H1 (cell line): Measurements from ENCODE around the gene CMBL. TPM values are rescaled to one million over a fixed set of nuclear protein-coding genes. Genes with fewer than 3 reads are reported as not detected.

Source experiments
- CTCF ChIA-PET: fragments of 300-600 bp; sonication (Branson Sonifier 250); formaldehyde crosslinking; loops from one replicate; lab custom pipeline; 2021; ENCODE audit not compliant: partially characterized antibody; lab: Charles Lee
- POLR2A ChIA-PET: fragments of 300-600 bp; sonication (Branson Sonifier 250); formaldehyde crosslinking; loops from one replicate; lab custom pipeline; 2021; ENCODE audit warnings: inconsistent platforms; ENCODE audit not compliant: partially characterized antibody; lab: Charles Lee
- DNase-seq, 2 experiments: peaks; one replicate each; pipeline versions ENCODE4 v3.0.0 to v3.0.0-alpha.2; 2010 to 2022; ENCODE audit warnings: low spot score in 2 of 2, low read depth in 1 of 2, mixed read lengths in 1 of 2
- FAIRE-seq: peaks from 2 replicates; lab custom pipeline; 2011; peaks lifted over from hg19 to GRCh38; lab: Jason Lieb, UNC
- H2AFZ ChIP-seq: 2 replicates; pipeline ENCODE4 v1.8.1; 2012; ENCODE audit warnings: low read length, inconsistent platforms
- H2AK5ac ChIP-seq: 2 replicates; pipeline ENCODE4 v1.6.1; 2013; ENCODE audit warnings: low read depth, low read length
- H2BK120ac ChIP-seq: replicated peaks from 2 replicates; pipeline ENCODE3; 2013; ENCODE audit warnings: low read depth, low read length, inconsistent platforms
- H2BK12ac ChIP-seq: 2 replicates; pipeline ENCODE4 v1.6.1; 2013; ENCODE audit warnings: low read depth, low read length
- H2BK15ac ChIP-seq: 2 replicates; pipeline ENCODE4 v1.6.1; 2013; ENCODE audit warnings: low read length
- H2BK20ac ChIP-seq: 2 replicates; pipeline ENCODE4 v1.6.1; 2013; ENCODE audit warnings: low read length
- H2BK5ac ChIP-seq: 2 replicates; pipeline ENCODE4 v1.6.1; 2013; ENCODE audit warnings: low read depth, low read length
- H3K14ac ChIP-seq: 2 replicates; pipeline ENCODE4 v1.6.1; 2013; ENCODE audit warnings: inconsistent platforms; ENCODE audit not compliant: insufficient read length
- H3K18ac ChIP-seq: 2 replicates; pipeline ENCODE4 v1.6.1; 2013; ENCODE audit warnings: low read length; ENCODE audit errors: extremely low read depth
- H3K23ac ChIP-seq: 2 replicates; pipeline ENCODE4 v1.6.1; 2013; ENCODE audit warnings: inconsistent platforms; ENCODE audit not compliant: insufficient read length
- H3K23me2 ChIP-seq: 2 replicates; pipeline ENCODE4 v1.6.1; 2013; ENCODE audit warnings: low read depth, low read length
- H3K27ac ChIP-seq: 2 replicates; pipeline ENCODE4 v1.6.1; 2011; ENCODE audit warnings: low read depth, low read length, inconsistent platforms
- H3K27me3 ChIP-seq, 4 experiments: replicated peaks in 1 of 4; 1 replicate in 1 of 4; 2 replicates in 3 of 4; pipeline versions ENCODE4 v1.6.1 to v1.8.1; 2011 to 2013; ENCODE audit warnings: low read length in 3 of 4, mild to moderate bottlenecking in 3 of 4, inconsistent platforms in 2 of 4, mixed read lengths in 2 of 4, moderate library complexity in 1 of 4; ENCODE audit not compliant: control insufficient read depth in 3 of 4, insufficient read depth in 3 of 4; ENCODE audit errors: extremely low read depth in 1 of 4
- H3K36me3 ChIP-seq, 4 experiments: 2 replicates each; pipeline versions ENCODE4 v1.6.1 to v1.8.1; 2011 to 2013; ENCODE audit warnings: mild to moderate bottlenecking in 4 of 4, low read length in 3 of 4, moderate library complexity in 2 of 4, control low read depth in 1 of 4, inconsistent platforms in 1 of 4; ENCODE audit not compliant: insufficient read depth in 4 of 4, control insufficient read depth in 2 of 4
- H3K4ac ChIP-seq: replicated peaks from 2 replicates; pipeline ENCODE3; 2013; ENCODE audit warnings: low read length, low read depth, mixed read lengths, inconsistent platforms; ENCODE audit not compliant: insufficient read length
- H3K4me1 ChIP-seq, 4 experiments: replicated peaks in 1 of 4; 1 replicate in 1 of 4; 2 replicates in 3 of 4; pipeline versions ENCODE4 v1.6.1 to v1.8.1; 2011 to 2013; ENCODE audit warnings: low read length in 3 of 4, inconsistent platforms in 2 of 4, mixed read lengths in 1 of 4; ENCODE audit not compliant: insufficient read depth in 4 of 4, control insufficient read depth in 3 of 4
- H3K4me2 ChIP-seq, 2 experiments: 2 replicates each; pipeline versions ENCODE4 v1.6.1 to v1.8.1; 2011 to 2013; ENCODE audit warnings: low read depth in 2 of 2, low read length in 2 of 2, control low read depth in 1 of 2, inconsistent platforms in 1 of 2, mild to moderate bottlenecking in 1 of 2; ENCODE audit not compliant: insufficient read depth in 1 of 2
- H3K4me3 ChIP-seq, 4 experiments: fragments of 200-600, 300-600 bp in 1 of 4; sonication (generic), shearing (Covaris generic), sonication (Bioruptor Twin) in 1 of 4; 2 replicates each; pipeline versions ENCODE4 v1.5.1 to v1.8.1; 2011 to 2016; ENCODE audit warnings: low read length in 4 of 4, low read depth in 3 of 4, control low read depth in 2 of 4, inconsistent platforms in 2 of 4, mild to moderate bottlenecking in 2 of 4, mixed read lengths in 1 of 4, moderate library complexity in 1 of 4; ENCODE audit not compliant: insufficient read depth in 2 of 4; ENCODE audit errors: extremely low read depth in 1 of 4
- H3K56ac ChIP-seq: replicated peaks from 2 replicates; pipeline ENCODE3; 2013; ENCODE audit warnings: low read depth, mild to moderate bottlenecking, mixed read lengths, low read length, inconsistent platforms; ENCODE audit not compliant: insufficient read length
- H3K79me1 ChIP-seq: 2 replicates; pipeline ENCODE4 v1.6.1; 2013; ENCODE audit warnings: low read depth, low read length, control low read depth
- H3K79me2 ChIP-seq, 2 experiments: 2 replicates each; pipeline versions ENCODE4 v1.6.1 to v1.8.1; 2012 to 2013; ENCODE audit warnings: low read length in 2 of 2, mild to moderate bottlenecking in 2 of 2, inconsistent platforms in 1 of 2; ENCODE audit not compliant: insufficient read depth in 2 of 2, control insufficient read depth in 1 of 2
- H3K9ac ChIP-seq, 4 experiments: replicated peaks in 1 of 4; 1 replicate in 1 of 4; 2 replicates in 3 of 4; pipeline versions ENCODE4 v1.6.1 to v1.8.1; 2011 to 2013; ENCODE audit warnings: low read depth in 3 of 4, low read length in 3 of 4, control low read depth in 2 of 4, mild to moderate bottlenecking in 2 of 4, moderate library complexity in 2 of 4, inconsistent platforms in 1 of 4; ENCODE audit errors: extremely low read depth in 1 of 4
- H3K9me3 ChIP-seq, 2 experiments: 2 replicates each; pipeline versions ENCODE4 v1.6.1 to v1.8.1; 2012 to 2013; ENCODE audit warnings: mild to moderate bottlenecking in 2 of 2, moderate library complexity in 2 of 2, control low read depth in 1 of 2, inconsistent platforms in 1 of 2, low read depth in 1 of 2, low read length in 1 of 2, mixed read lengths in 1 of 2; ENCODE audit not compliant: insufficient read depth in 2 of 2
- H4K20me1 ChIP-seq, 2 experiments: replicated peaks in 1 of 2; 2 replicates each; pipeline versions ENCODE3 to v1.8.1; 2011 to 2013; ENCODE audit warnings: inconsistent platforms in 2 of 2, low read length in 2 of 2, mild to moderate bottlenecking in 1 of 2; ENCODE audit not compliant: insufficient read depth in 2 of 2, control insufficient read depth in 1 of 2
- H4K5ac ChIP-seq: 2 replicates; pipeline ENCODE4 v1.6.1; 2013; ENCODE audit warnings: low read length, low read depth, mixed read lengths, inconsistent platforms; ENCODE audit not compliant: insufficient read length
- H4K8ac ChIP-seq: 2 replicates; pipeline ENCODE4 v1.8.0; 2013; ENCODE audit warnings: mild to moderate bottlenecking, moderate library complexity, low read length, inconsistent platforms; ENCODE audit not compliant: insufficient read depth; ENCODE audit errors: extremely low read depth
- H4K91ac ChIP-seq: replicated peaks from 2 replicates; pipeline ENCODE3; 2013; ENCODE audit warnings: low read length, mixed read lengths, inconsistent platforms; ENCODE audit not compliant: insufficient read length
- ATF3 ChIP-seq: IDR thresholded peaks from 2 replicates; pipeline ENCODE4 v1.6.1; 2011; ENCODE audit warnings: low read depth, mild to moderate bottlenecking, low read length; ENCODE audit not compliant: insufficient read depth
- CHD2 ChIP-seq: IDR thresholded peaks from 2 replicates; pipeline ENCODE4 v1.6.1; 2012; ENCODE audit warnings: low read length, improper control_type of control experiment
- CREB1 ChIP-seq: IDR thresholded peaks from 2 replicates; pipeline ENCODE4 v1.6.1; 2012; ENCODE audit warnings: inconsistent platforms
- CTBP2 ChIP-seq: IDR thresholded peaks from 2 replicates; pipeline ENCODE4 v1.7.0; 2011; ENCODE audit warnings: borderline replicate concordance, mild to moderate bottlenecking, moderate library complexity, mixed read lengths, low read length; ENCODE audit not compliant: insufficient read depth, insufficient read length
- HDAC2 ChIP-seq, 2 experiments: fragments of 300-600 bp in 1 of 2; sonication (generic) in 1 of 2; IDR thresholded peaks; 2 replicates each; pipeline ENCODE4 v1.6.1; 2011 to 2012; ENCODE audit warnings: low read depth in 2 of 2, low read length in 2 of 2, mild to moderate bottlenecking in 2 of 2, moderate library complexity in 2 of 2, borderline replicate concordance in 1 of 2, inconsistent platforms in 1 of 2
- HDAC6 ChIP-seq: IDR thresholded peaks from one replicate; pipeline ENCODE4 v1.7.1; 2012; ENCODE audit warnings: low read depth, mild to moderate bottlenecking, inconsistent platforms, low read length, moderate library complexity
- JUND ChIP-seq: IDR thresholded peaks from 2 replicates; pipeline ENCODE4 v1.6.1; 2011; ENCODE audit warnings: mild to moderate bottlenecking, improper control_type of control experiment, low read length
- KDM5A ChIP-seq: fragments of 200-600 bp; IDR thresholded peaks from 2 replicates; pipeline ENCODE4 v1.7.1; 2012; ENCODE audit warnings: mild to moderate bottlenecking, low read length, inconsistent platforms, mixed read lengths
- RNF2 ChIP-seq: fragments of 200-900, 300-1000 bp; sonication (generic); IDR thresholded peaks from 2 replicates; pipeline ENCODE4 v1.7.1; 2016; ENCODE audit warnings: borderline replicate concordance, low read depth, mild to moderate bottlenecking, antibody characterized with exemption, low read length; ENCODE audit not compliant: poor library complexity, severe bottlenecking; ENCODE audit errors: missing control alignments
- SIRT6 ChIP-seq: IDR thresholded peaks from one replicate; pipeline ENCODE4 v1.7.1; 2012; ENCODE audit warnings: low read length, inconsistent platforms
- SP4 ChIP-seq: IDR thresholded peaks from 2 replicates; pipeline ENCODE4 v1.6.1; 2012; ENCODE audit warnings: low read length, inconsistent platforms
- TAF1 ChIP-seq: IDR thresholded peaks from 2 replicates; pipeline ENCODE4 v1.6.1; 2011; ENCODE audit warnings: mild to moderate bottlenecking, low read depth, low read length
- WGBS, 2 experiments: shearing (Covaris generic) in 1 of 2; methylation state at CpG; one replicate each; pipeline versions ENCODE4 v1.1.6 to v1.1.7; 2013 to 2015; ENCODE audit warnings: low lambda C conversion rate in 2 of 2, mixed read lengths in 2 of 2, inconsistent platforms in 1 of 2, low coverage in 1 of 2, missing lambda C conversion rate in 1 of 2; ENCODE audit not compliant: insufficient replicate concordance in 2 of 2, insufficient coverage in 1 of 2, insufficient read length in 1 of 2; ENCODE audit errors: extremely low coverage in 1 of 2, missing lambda C conversion rate in 1 of 2; 5-methylcytosine and 5-hydroxymethylcytosine counted together
- polyA plus RNA-seq, 7 experiments: library from polyadenylated mRNA; depleted of rRNA in 3 of 7; stranded (reverse) in 5 of 7; unstranded in 2 of 7; fragments of >200 nt in 5 of 7; fragments of 200-250 nt in 2 of 7; gene quantifications; 1 replicate in 5 of 7; 2 replicates in 1 of 7; 4 replicates in 1 of 7; pipeline versions ENCODE4 v1.2.1 to v1.2.3, GENCODE V29; 2011 to 2013; ENCODE audit warnings: missing spikeins in 2 of 7, mixed read lengths in 2 of 7
- total RNA-seq: library from RNA; stranded (reverse); fragmentation: NEBNext Ultra II Directional; extraction: Animal tissue kit (Norgen Biotek cat#: 25700); gene quantifications from 2 replicates; pipeline ENCODE4 v1.2.1, GENCODE V29; 2021

The CMBL gene
- total and polyA plus RNA-seq, 2 of the 8 experiments (the other 6 are each of a cell fraction or from before 2014, with no cell fraction given), result 27.9 to 32.1 TPM

GRCh38 chr5:10253390-10253789, 54.3 kb downstream of the CMBL start:
- ChIA-PET CTCF (interaction anchor here (0.7 kb wide), 1 partner anchor 404 kb away, joined by 3 read pairs; no protein-coding TSS in a partner anchor), POLR2A (interaction anchor here (0.6 to 6.8 kb wide), 8 partner anchors 10 to 233 kb away, joined by 3 to 128 read pairs (median 3); no protein-coding TSS in a partner anchor)

More at GRCh38 chr5:10253390-10253789, 54.3 kb downstream of the CMBL start:
- Histone ChIP-seq H4K8ac (no peak overlapping the region), H3K27me3 (no peaks in the 10 kb centered on the region), H3K27ac (no peak overlapping the region), H3K4me3 (no peak overlapping the region), H3K56ac (no peak overlapping the region), H3K9me3 (no peaks in the 10 kb centered on the region), H2BK20ac (no peak overlapping the region), H4K20me1 (peaks cover 11 to 23% of the 10 kb centered on the region in 2 experiments), H3K23me2 (peaks cover 13% of the 10 kb centered on the region), H3K4me1 (peaks cover 3 to 7% (median 5%) of the 10 kb centered on the region in 4 experiments; a peak in 4 of 7 replicates), H3K79me1 (peaks cover 3% of the 10 kb centered on the region; the same call in 1 of the 2 replicates), H3K4me2 (peak overlapping the region in 1 of 2 experiments; percentile 23; a peak in 3 of 4 replicates), H2BK12ac (no peak overlapping the region), H2BK5ac (no peak overlapping the region), H3K36me3 (peaks cover 34 to 63% (median 52%) of the 10 kb centered on the region in 4 experiments), H2BK120ac (no peak overlapping the region), H3K79me2 (peaks cover 39 to 84% of the 10 kb centered on the region in 2 experiments), H2AFZ (no peak overlapping the region), H3K14ac (no peak overlapping the region), H3K23ac (no peak overlapping the region), H2BK15ac (no peak overlapping the region), H2AK5ac (no peak overlapping the region), H3K18ac (no peak overlapping the region), H4K5ac (no peak overlapping the region), H3K9ac (no peak overlapping the region), H4K91ac (no peak overlapping the region), H3K4ac (no peak overlapping the region)
- WGBS, 2 experiments, result 93% methylated on average over 3 of the region's 3 CpGs; no CpG with 5 or more reads in 1 of the 2 experiments
- DNase-seq, result no peak
- no peak for TF ChIP-seq KDM5A
- TF ChIP-seq CREB1, result no peak
- TF ChIP-seq SP4, result no peak
- TF ChIP-seq HDAC6, result no peak
- no peak for TF ChIP-seq ATF3
- TF ChIP-seq CHD2, result no peak
- TF ChIP-seq SIRT6, result no peak
- TF ChIP-seq RNF2, result no peak
- no peak for TF ChIP-seq JUND
- no peak for TF ChIP-seq HDAC2 (IDR thresholded peaks at IDR 0.05; ENCODE audit: borderline replicate concordance in 1 of 2, low read depth in 2 of 2, low read length in 2 of 2)
- TF ChIP-seq TAF1, result no peak
- no peak for TF ChIP-seq CTBP2
- no peak for FAIRE-seq
